B cell (primary cell): ENCODE measurements around the gene PSMD6. TPM values are rescaled to one million over a fixed set of nuclear protein-coding genes. Genes with fewer than 3 reads are reported as not detected.

Experiments
- ATAC-seq: fragments of 200-7000 bp; cut with Tn5 transposase; one replicate; pipeline ENCODE4 v1.10.0; 2021; ENCODE audit warnings: low read depth, mild to moderate bottlenecking, moderate number of reproducible peaks, moderate library complexity
- CTCF ChIA-PET: fragments of 350-600 bp; sonication (Branson Sonifier 250); formaldehyde crosslinking; loops from one replicate; lab custom pipeline; 2021; ENCODE audit warnings: antibody characterized with exemption, inconsistent platforms; lab: Charles Lee
- POLR2A ChIA-PET: fragments of 350-600 bp; sonication (Branson Sonifier 250); formaldehyde crosslinking; loops from one replicate; lab custom pipeline; 2021; ENCODE audit warnings: antibody characterized with exemption; lab: Charles Lee
- DNase-seq: peaks from one replicate; pipeline ENCODE4 v3.0.0; 2013
- H2AFZ ChIP-seq: 2 replicates; pipeline ENCODE4 v1.6.1; 2012; ENCODE audit warnings: mild to moderate bottlenecking, low read depth, low read length; ENCODE audit not compliant: insufficient read depth, poor library complexity, severe bottlenecking
- H3K27ac ChIP-seq, 2 donors: 1 replicate in 1 of 2; 2 replicates in 1 of 2; pipeline ENCODE4 v1.5.1; 2012 to 2013; ENCODE audit warnings: low read length in 2 of 2, mild to moderate bottlenecking in 2 of 2, moderate library complexity in 1 of 2
- H3K27me3 ChIP-seq, 4 experiments: fragments of 200-600 bp in 1 of 4; sonication (generic) in 1 of 4; replicated peaks in 1 of 4; 1 replicate in 2 of 4; 2 replicates in 2 of 4; pipeline versions ENCODE4 v1.6.1 to v1.7.0; 2013 to 2016; ENCODE audit warnings: low read length in 3 of 4, mild to moderate bottlenecking in 2 of 4, mixed read lengths in 1 of 4, moderate library complexity in 1 of 4; ENCODE audit not compliant: insufficient read depth in 4 of 4, control insufficient read depth in 3 of 4; ENCODE audit errors: control extremely low read depth in 1 of 4
- H3K36me3 ChIP-seq, 2 experiments: replicated peaks in 1 of 2; 1 replicate in 1 of 2; 2 replicates in 1 of 2; pipeline versions ENCODE4 v1.6.1 to v1.7.1; 2013; ENCODE audit warnings: low read length in 1 of 2; ENCODE audit not compliant: insufficient read depth in 2 of 2, control insufficient read depth in 1 of 2; ENCODE audit errors: control extremely low read depth in 1 of 2, extremely low read depth in 1 of 2
- H3K4me1 ChIP-seq, 2 donors: fragments of 200-600 bp in 1 of 2; sonication (generic) in 1 of 2; 1 replicate in 1 of 2; 2 replicates in 1 of 2; pipeline versions ENCODE4 v1.5.1 to v1.6.1; 2013 to 2017; ENCODE audit warnings: low read length in 2 of 2; ENCODE audit not compliant: control insufficient read depth in 2 of 2, insufficient read depth in 2 of 2
- H3K4me2 ChIP-seq: replicated peaks from 2 replicates; pipeline ENCODE3; 2012; ENCODE audit warnings: mild to moderate bottlenecking, low read depth, low read length; ENCODE audit not compliant: poor library complexity, severe bottlenecking
- H3K4me3 ChIP-seq, 5 experiments: fragments of 200-600 bp in 1 of 5; sonication (generic) in 1 of 5; 1 replicate in 3 of 5; 2 replicates in 2 of 5; pipeline versions ENCODE4 v1.5.1 to v1.7.0; 2011 to 2016; ENCODE audit warnings: low read length in 4 of 5, mild to moderate bottlenecking in 4 of 5, low read depth in 2 of 5, control low read depth in 1 of 5, moderate library complexity in 1 of 5; ENCODE audit not compliant: insufficient read depth in 1 of 5; ENCODE audit errors: control extremely low read depth in 1 of 5, extremely low read depth in 1 of 5
- H3K79me2 ChIP-seq: fragments of 200-600 bp; sonication (generic); one replicate; pipeline ENCODE4 v1.6.0; 2016; ENCODE audit warnings: low read length; ENCODE audit not compliant: control insufficient read depth, insufficient read depth
- H3K9ac ChIP-seq: fragments of 200-600 bp; sonication (generic); 2 replicates; pipeline ENCODE4 v1.6.1; 2017; ENCODE audit warnings: mild to moderate bottlenecking, low read length, moderate library complexity
- H3K9me3 ChIP-seq, 3 donors: one replicate each; pipeline versions ENCODE4 v1.6.1 to v1.7.1; 2013; ENCODE audit warnings: low read length in 2 of 3; ENCODE audit not compliant: control insufficient read depth in 2 of 3, insufficient read depth in 1 of 3; ENCODE audit errors: control extremely low read depth in 1 of 3
- H4K20me1 ChIP-seq: 2 replicates; pipeline ENCODE4 v1.6.0; 2012; ENCODE audit warnings: mild to moderate bottlenecking, low read length; ENCODE audit not compliant: insufficient read depth, control insufficient read depth, poor library complexity, severe bottlenecking
- H3K27ac Mint-ChIP-seq: one replicate; pipeline ENCODE4 v1.8.0; 2021; ENCODE audit warnings: mixed read lengths
- H3K27me3 Mint-ChIP-seq: one replicate; pipeline ENCODE4 v1.8.0; 2021; ENCODE audit warnings: mixed read lengths
- H3K4me1 Mint-ChIP-seq: one replicate; pipeline ENCODE4 v1.8.0; 2021; ENCODE audit warnings: mixed read lengths
- H3K4me3 Mint-ChIP-seq: one replicate; pipeline ENCODE4 v1.8.0; 2021; ENCODE audit warnings: mixed read lengths
- H3K9me3 Mint-ChIP-seq: one replicate; pipeline ENCODE4 v1.8.0; 2022; ENCODE audit warnings: mixed read lengths; ENCODE audit not compliant: insufficient read depth
- EZH2 ChIP-seq: IDR thresholded peaks from 2 replicates; pipeline ENCODE4 v1.6.1; 2012; ENCODE audit warnings: borderline replicate concordance, low read depth, mild to moderate bottlenecking, moderate library complexity, low read length; ENCODE audit not compliant: insufficient read depth, poor library complexity, severe bottlenecking
- WGBS: methylation state at CpG from one replicate; pipeline ENCODE4 v1.1.5; 2013; ENCODE audit warnings: missing lambda C conversion rate; ENCODE audit not compliant: insufficient coverage; 5-methylcytosine and 5-hydroxymethylcytosine counted together
- intact Hi-C: fragments of 100-400 bp; cut with micrococcal nuclease; formaldehyde crosslinking; loops from one replicate; pipeline ENCODE4 v1.10.0; 2022
- polyA plus RNA-seq: library from polyadenylated mRNA; depleted of rRNA; stranded (reverse); fragments of >200 nt; gene quantifications from 2 replicates; pipeline ENCODE4 v1.2.3, GENCODE V29; 2012
- total RNA-seq, 2 donors: library from RNA; stranded (reverse); fragments of 120-200 nt in 1 of 2; gene quantifications; 1 replicate in 1 of 2; 2 replicates in 1 of 2; pipeline versions ENCODE4 v1.2.3 to v1.2.4, GENCODE V29; 2013 to 2022
- TF ChIP-seq, protein P1 (sequence below): fragments of 200-600 bp; IDR thresholded peaks from one replicate; pipeline ENCODE4 v1.8.0; 2022; ENCODE audit warnings: antibody characterized with exemption, mild to moderate bottlenecking

PSMD6 gene
- total and polyA plus RNA-seq, 2 donors (not counting 1 experiment from before 2014, with no cell fraction given), result 34.7 to 63.4 TPM

DNA sequence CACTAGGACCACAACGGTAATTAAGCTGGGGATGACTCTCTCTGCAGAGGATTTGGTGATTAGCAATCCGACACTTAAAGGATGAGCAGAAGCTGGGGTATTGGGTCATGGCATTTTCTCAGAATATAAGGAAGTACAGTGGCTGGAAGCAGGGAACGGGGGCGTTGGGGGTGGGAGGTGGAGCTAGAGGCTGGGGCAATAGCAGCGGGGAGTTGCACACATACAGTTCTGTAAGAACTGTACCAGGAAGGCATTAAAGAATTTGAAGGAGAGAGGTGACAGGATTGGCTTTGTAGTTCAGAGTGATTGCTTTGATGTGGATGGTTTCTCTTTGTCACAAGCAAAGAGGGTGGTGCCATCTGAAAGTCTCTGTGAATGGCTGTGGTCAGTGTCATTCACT lies 28.2 kb downstream of the PSMD6 start:
- no peak overlapping the region for H3K27ac Mint-ChIP-seq
- Histone ChIP-seq H3K9me3 (no peaks in the 10 kb centered on the region), H4K20me1 (no peaks in the 10 kb centered on the region), H2AFZ (no peak overlapping the region), H3K27me3 (no peaks in the 10 kb centered on the region), H3K27ac (no peak overlapping the region), H3K4me2 (no peak overlapping the region), H3K36me3 (peaks cover 16 to 81% of the 10 kb centered on the region in 2 experiments), H3K9ac (no peak overlapping the region), H3K4me3 (no peak overlapping the region), H3K4me1 (no peaks in the 10 kb centered on the region), H3K79me2 (peaks cover 12% of the 10 kb centered on the region)
- 90% methylated on average over 4 of the region's 5 CpGs for WGBS
- ChIA-PET CTCF (interaction anchor here (1.3 to 5.5 kb wide), 10 partner anchors 8 to 177 kb away, joined by 3 to 27 read pairs (median 13); partner anchors contain the start of genes C3orf49 and PSMD6), POLR2A (no interaction called here)
- no peak overlapping the region for H3K4me3 Mint-ChIP-seq
- DNase-seq, result no peak
- TF ChIP-seq EZH2, result no peak
- TF ChIP-seq, protein P1, sequence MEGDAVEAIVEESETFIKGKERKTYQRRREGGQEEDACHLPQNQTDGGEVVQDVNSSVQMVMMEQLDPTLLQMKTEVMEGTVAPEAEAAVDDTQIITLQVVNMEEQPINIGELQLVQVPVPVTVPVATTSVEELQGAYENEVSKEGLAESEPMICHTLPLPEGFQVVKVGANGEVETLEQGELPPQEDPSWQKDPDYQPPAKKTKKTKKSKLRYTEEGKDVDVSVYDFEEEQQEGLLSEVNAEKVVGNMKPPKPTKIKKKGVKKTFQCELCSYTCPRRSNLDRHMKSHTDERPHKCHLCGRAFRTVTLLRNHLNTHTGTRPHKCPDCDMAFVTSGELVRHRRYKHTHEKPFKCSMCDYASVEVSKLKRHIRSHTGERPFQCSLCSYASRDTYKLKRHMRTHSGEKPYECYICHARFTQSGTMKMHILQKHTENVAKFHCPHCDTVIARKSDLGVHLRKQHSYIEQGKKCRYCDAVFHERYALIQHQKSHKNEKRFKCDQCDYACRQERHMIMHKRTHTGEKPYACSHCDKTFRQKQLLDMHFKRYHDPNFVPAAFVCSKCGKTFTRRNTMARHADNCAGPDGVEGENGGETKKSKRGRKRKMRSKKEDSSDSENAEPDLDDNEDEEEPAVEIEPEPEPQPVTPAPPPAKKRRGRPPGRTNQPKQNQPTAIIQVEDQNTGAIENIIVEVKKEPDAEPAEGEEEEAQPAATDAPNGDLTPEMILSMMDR, result no peak
- intact Hi-C loops, result no loop called here
- H3K27me3 Mint-ChIP-seq, result no peaks in the 10 kb centered on the region
- ATAC-seq, result no peak
- no peaks in the 10 kb centered on the region for H3K9me3 Mint-ChIP-seq
- no peaks in the 10 kb centered on the region for H3K4me1 Mint-ChIP-seq

- CTCF ChIA-PET, result interaction anchor here (0.7 to 5.5 kb wide), 23 partner anchors 10 to 762 kb away, joined by 3 to 27 read pairs (median 5); partner anchors contain the start of genes C3orf49 and PSMD6
- H3K27ac Mint-ChIP-seq, result no peak overlapping the region
Observed at GRCh38 chr3:63993653-63994079, 29.6 kb downstream of the PSMD6 start.

More at GRCh38 chr3:63993653-63994079, 29.6 kb downstream of the PSMD6 start:
- intact Hi-C loops, result loop anchor here (1.0 to 2.0 kb wide), 2 partner anchors 33 to 129 kb away; no protein-coding TSS in a partner anchor
- Histone ChIP-seq H3K4me3 (no peak overlapping the region), H3K4me2 (no peak overlapping the region), H2AFZ (no peak overlapping the region), H3K4me1 (no peaks in the 10 kb centered on the region), H3K79me2 (peaks cover 12% of the 10 kb centered on the region), H3K27ac (no peak overlapping the region), H3K9ac (no peak overlapping the region), H4K20me1 (no peaks in the 10 kb centered on the region), H3K36me3 (peaks cover 18 to 82% of the 10 kb centered on the region in 2 experiments), H3K27me3 (no peaks in the 10 kb centered on the region), H3K9me3 (no peaks in the 10 kb centered on the region)
- Mint-ChIP-seq H3K4me3 (no peak overlapping the region), H3K4me1 (no peaks in the 10 kb centered on the region), H3K9me3 (no peaks in the 10 kb centered on the region), H3K27me3 (no peaks in the 10 kb centered on the region)
- DNase-seq, result peak; percentile 60
- TF ChIP-seq, protein P1, result peak; percentile 96
- no peak for TF ChIP-seq EZH2
- 17% methylated on average over 2 of the region's 3 CpGs for WGBS
- POLR2A ChIA-PET, result no interaction called here
- peak; percentile 75 for ATAC-seq
